HG03432 (cell line): ENCODE data around the gene SMPX.

Source experiments
- ATAC-seq: cut with Tn5 transposase; IDR thresholded peaks from one replicate; pipeline ENCODE4 v1.9.1; 2021; ENCODE audit warnings: mild to moderate bottlenecking, moderate library complexity; ENCODE audit not compliant: unreplicated experiment

The SMPX gene

GRCh38 chrX:21658746-21659145 is 99.2 kb downstream of the SMPX start:
- ATAC-seq = peak; percentile 43

DNA sequence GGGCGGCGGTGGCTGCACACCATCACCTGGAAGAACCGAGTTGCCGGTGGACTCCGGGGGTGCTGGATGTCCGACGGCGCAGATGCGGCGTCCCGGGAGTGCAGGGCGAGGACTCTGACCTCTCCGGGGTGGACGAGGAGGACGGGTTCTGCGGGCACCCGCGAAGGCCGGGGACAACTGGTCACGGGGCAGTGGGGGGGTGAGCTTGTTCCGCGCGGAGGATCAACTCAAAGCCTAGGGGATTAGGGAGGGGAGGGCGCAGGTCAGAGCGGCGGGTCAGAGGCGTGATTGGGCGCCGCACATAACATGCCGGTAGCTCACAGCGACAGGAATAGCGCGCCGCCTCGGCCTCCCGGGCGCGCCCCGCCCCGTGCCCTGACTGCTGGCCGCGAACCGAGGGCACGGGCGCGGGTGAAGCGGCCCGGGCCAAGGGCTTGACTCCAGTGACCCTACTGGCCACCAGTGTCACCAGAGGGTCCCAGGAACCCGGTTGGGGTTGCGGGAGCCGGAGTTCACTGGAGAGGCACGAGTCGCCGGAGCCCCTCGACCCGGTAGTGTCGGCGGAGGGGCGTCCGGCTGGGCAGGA is 99.7 kb downstream of the SMPX start, which contains the start of gene KLHL34:
KLHL34 (minus strand) TSS at position 179 of the 586 bp plus-strand sequence. CDS start 542 bp downstream, outside the sequence.
- ATAC-seq = peak; percentile 65

- ATAC-seq = peak; percentile 21
Measured at GRCh38 chrX:21657318-21658151, 100.4 kb downstream of the SMPX start.

- no peak for ATAC-seq
Measured at GRCh38 chrX:21656587-21657317, 101.2 kb downstream of the SMPX start.
